Testis (tissue), 3 donors: ENCODE data around the gene CDH4. TPM values are rescaled to one million over a fixed set of nuclear protein-coding genes. Genes with fewer than 3 reads are reported as not detected.

Experiments
- DNase-seq: peaks from one replicate; pipeline ENCODE4 v3.0.0-alpha.2; 2019
- H3K27ac ChIP-seq, 2 donors: fragments of 200-600 bp; sonication (generic); one replicate each; pipeline ENCODE4 v1.5.1; 2019
- H3K27me3 ChIP-seq: fragments of 200-600 bp; sonication (generic); one replicate; pipeline ENCODE4 v1.5.1; 2019
- H3K36me3 ChIP-seq: fragments of 200-600 bp; sonication (generic); one replicate; pipeline ENCODE4 v1.5.1; 2017; ENCODE audit warnings: low read depth; ENCODE audit errors: missing control alignments
- H3K4me1 ChIP-seq: fragments of 200-600 bp; sonication (generic); one replicate; pipeline ENCODE4 v1.5.1; 2019
- H3K4me3 ChIP-seq, 2 donors: fragments of 200-600 bp; sonication (generic); one replicate each; pipeline ENCODE4 v1.5.1; 2017 to 2019
- H3K9me3 ChIP-seq: fragments of 200-600 bp; sonication (generic); one replicate; pipeline ENCODE4 v1.5.1; 2017
- CTCF ChIP-seq, 3 experiments: fragments of 450-650 bp in 2 of 3; fragments of 200-600 bp in 1 of 3; sonication (generic) in 1 of 3; IDR thresholded peaks; one replicate each; pipeline ENCODE4 v1.5.1; 2016 to 2019; ENCODE audit warnings: antibody characterized with exemption in 3 of 3, mild to moderate bottlenecking in 2 of 3, moderate library complexity in 1 of 3
- POLR2A ChIP-seq: fragments of 450-650 bp; IDR thresholded peaks from one replicate; pipeline ENCODE4 v1.6.1; 2017; ENCODE audit warnings: antibody characterized with exemption, mild to moderate bottlenecking, moderate library complexity
- WGBS, 2 donors: methylation state at CpG; one replicate each; pipeline ENCODE4 v1.1.5; 2018; 5-methylcytosine and 5-hydroxymethylcytosine counted together
- intact Hi-C: fragments of 100-400 bp; cut with DNase I; formaldehyde crosslinking; loops from one replicate; pipeline ENCODE4 v1.15.1; 2023; ENCODE audit warnings: low total_unique reads
- polyA plus RNA-seq: library from polyadenylated mRNA; stranded (reverse); fragments of 350-450 nt; fragmentation: Illumina TruSeq; extraction: RNeasy Lipid Tissue Mini Kit (QIAGEN cat#74804); gene quantifications from one replicate; pipeline ENCODE4 v1.2.3, GENCODE V29; 2014; ENCODE audit warnings: low read depth, low replicate concordance; ENCODE audit not compliant: insufficient read depth
- total RNA-seq, 2 donors: library from RNA; depleted of rRNA; stranded (reverse); fragments of >200 nt; gene quantifications; one replicate each; pipeline ENCODE4 v1.2.3, GENCODE V29; 2016

The CDH4 gene
- total and polyA plus RNA-seq, 3 donors from 2014 or later = 1.4 to 3.3 (median 1.9) TPM

GRCh38 chr20:61236713-61237112 lies 15.3 kb upstream of the CDH4 start:
- intact Hi-C loops = no loop called here
- no peak overlapping the region for H3K27ac ChIP-seq
- 64 to 71% methylated on average over 4 of the region's 4 CpGs for WGBS, 2 donors
- DNase-seq = no peak
- TF ChIP-seq CTCF (IDR thresholded peaks at IDR 0.05) = no peak
- no peak for TF ChIP-seq POLR2A
- no peaks in the 10 kb centered on the region for H3K27me3 ChIP-seq
- no peaks in the 10 kb centered on the region for H3K4me1 ChIP-seq
- H3K4me3 ChIP-seq = no peak overlapping the region
- no peaks in the 10 kb centered on the region for H3K36me3 ChIP-seq
- no peaks in the 10 kb centered on the region for H3K9me3 ChIP-seq

- no peaks in the 10 kb centered on the region for H3K36me3 ChIP-seq
- WGBS, 2 donors = 34 to 44% methylated on average over 4 of the region's 4 CpGs
- no peak overlapping the region for H3K4me3 ChIP-seq
- no peak for TF ChIP-seq CTCF (IDR thresholded peaks at IDR 0.05)
- TF ChIP-seq POLR2A = no peak
- no peak overlapping the region for H3K27ac ChIP-seq
- no peaks in the 10 kb centered on the region for H3K27me3 ChIP-seq
- intact Hi-C loops = no loop called here
- no peaks in the 10 kb centered on the region for H3K9me3 ChIP-seq
- H3K4me1 ChIP-seq = no peaks in the 10 kb centered on the region
- DNase-seq = no peak
Measured at GRCh38 chr20:61238813-61239212, 13.2 kb upstream of the CDH4 start.

GRCh38 chr20:61240814-61241213 lies 11.2 kb upstream of the CDH4 start:
- no peaks in the 10 kb centered on the region for H3K36me3 ChIP-seq
- intact Hi-C loops = no loop called here
- no peak overlapping the region for H3K27ac ChIP-seq
- H3K9me3 ChIP-seq = no peaks in the 10 kb centered on the region
- TF ChIP-seq POLR2A (no peak), CTCF (IDR thresholded peaks at IDR 0.05) (no peak)
- DNase-seq = no peak
- WGBS, 2 donors = 82% methylated on average over 3 of the region's 3 CpGs; no CpG with 5 or more reads in 1 of the 2 donors
- no peak overlapping the region for H3K4me3 ChIP-seq
- no peaks in the 10 kb centered on the region for H3K27me3 ChIP-seq
- H3K4me1 ChIP-seq = no peaks in the 10 kb centered on the region

- H3K4me3 ChIP-seq = no peak overlapping the region
- no peaks in the 10 kb centered on the region for H3K36me3 ChIP-seq
- DNase-seq = no peak
- H3K27ac ChIP-seq = no peak overlapping the region
- intact Hi-C loops = no loop called here
- TF ChIP-seq POLR2A = no peak
- no peak for TF ChIP-seq CTCF (IDR thresholded peaks at IDR 0.05)
- H3K27me3 ChIP-seq = no peaks in the 10 kb centered on the region
- H3K4me1 ChIP-seq = no peaks in the 10 kb centered on the region
- 70 to 73% methylated on average over 8 of the region's 8 CpGs for WGBS, 2 donors
- no peaks in the 10 kb centered on the region for H3K9me3 ChIP-seq
Measured at GRCh38 chr20:61244213-61244612, 7.8 kb upstream of the CDH4 start.

- Histone ChIP-seq H3K27me3 (no peaks in the 10 kb centered on the region), H3K4me1 (no peaks in the 10 kb centered on the region), H3K36me3 (no peaks in the 10 kb centered on the region), H3K9me3 (no peaks in the 10 kb centered on the region), H3K4me3 (no peak overlapping the region), H3K27ac (no peak overlapping the region)
- TF ChIP-seq POLR2A = no peak
- intact Hi-C loops = no loop called here
- no peak for DNase-seq
- 53 to 54% methylated on average over 7 of the region's 7 CpGs for WGBS, 2 donors
Measured at GRCh38 chr20:61246269-61246668, 5.8 kb upstream of the CDH4 start.
